Activated T-cell treated with anti-CD3 and anti-CD28 coated beads for 48 hours (primary cell): Measurements from ENCODE around the gene KATNBL1.

Source experiments
- DNase-seq: peaks from one replicate; pipeline ENCODE4 v3.0.0-alpha.2; 2020; ENCODE audit warnings: low read depth

KATNBL1 gene

DNA sequence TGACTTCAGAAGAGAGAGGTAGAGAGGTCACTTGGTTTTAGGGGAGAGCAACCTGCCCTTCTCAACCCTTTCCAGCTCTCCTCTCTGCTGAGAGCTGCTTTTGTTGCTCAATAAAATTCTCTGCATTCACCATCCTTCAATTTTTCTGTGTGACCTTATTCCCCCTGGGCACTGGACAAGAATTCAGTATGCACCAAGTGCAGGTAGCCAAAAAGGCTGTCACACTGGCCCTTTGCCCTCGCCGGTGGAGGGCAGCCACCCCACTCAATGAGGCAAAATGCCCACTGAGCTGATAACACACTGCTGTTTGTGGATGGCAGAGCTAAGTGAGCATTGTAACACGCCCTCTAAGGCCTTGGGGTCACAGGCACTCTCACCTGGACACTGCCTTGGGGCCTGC, 95.2 kb downstream of the KATNBL1 start:
- DNase-seq = no peak

DNA sequence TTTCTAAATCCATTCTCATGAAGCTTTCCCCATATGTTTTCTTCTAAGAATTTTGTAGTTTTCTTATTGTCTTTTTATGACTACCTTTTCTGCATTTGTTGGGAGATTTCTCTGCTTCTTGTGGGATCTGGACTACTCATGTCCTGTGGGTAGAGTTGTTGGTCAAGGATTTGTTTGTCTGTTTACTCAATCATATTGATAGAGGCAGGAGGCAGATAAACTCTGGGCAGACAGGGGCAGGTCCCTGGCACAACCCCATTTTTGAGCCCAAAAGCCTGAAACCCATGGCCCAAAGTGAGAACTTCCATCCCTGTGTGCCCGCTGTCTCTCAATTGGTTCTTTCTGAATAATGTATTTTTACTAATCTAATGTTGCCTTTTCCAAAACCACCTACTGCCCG, 95.7 kb downstream of the KATNBL1 start:
- DNase-seq = no peak

GRCh38 chr15:34111488-34111887, 98.4 kb downstream of the KATNBL1 start:
- no peak for DNase-seq

DNA sequence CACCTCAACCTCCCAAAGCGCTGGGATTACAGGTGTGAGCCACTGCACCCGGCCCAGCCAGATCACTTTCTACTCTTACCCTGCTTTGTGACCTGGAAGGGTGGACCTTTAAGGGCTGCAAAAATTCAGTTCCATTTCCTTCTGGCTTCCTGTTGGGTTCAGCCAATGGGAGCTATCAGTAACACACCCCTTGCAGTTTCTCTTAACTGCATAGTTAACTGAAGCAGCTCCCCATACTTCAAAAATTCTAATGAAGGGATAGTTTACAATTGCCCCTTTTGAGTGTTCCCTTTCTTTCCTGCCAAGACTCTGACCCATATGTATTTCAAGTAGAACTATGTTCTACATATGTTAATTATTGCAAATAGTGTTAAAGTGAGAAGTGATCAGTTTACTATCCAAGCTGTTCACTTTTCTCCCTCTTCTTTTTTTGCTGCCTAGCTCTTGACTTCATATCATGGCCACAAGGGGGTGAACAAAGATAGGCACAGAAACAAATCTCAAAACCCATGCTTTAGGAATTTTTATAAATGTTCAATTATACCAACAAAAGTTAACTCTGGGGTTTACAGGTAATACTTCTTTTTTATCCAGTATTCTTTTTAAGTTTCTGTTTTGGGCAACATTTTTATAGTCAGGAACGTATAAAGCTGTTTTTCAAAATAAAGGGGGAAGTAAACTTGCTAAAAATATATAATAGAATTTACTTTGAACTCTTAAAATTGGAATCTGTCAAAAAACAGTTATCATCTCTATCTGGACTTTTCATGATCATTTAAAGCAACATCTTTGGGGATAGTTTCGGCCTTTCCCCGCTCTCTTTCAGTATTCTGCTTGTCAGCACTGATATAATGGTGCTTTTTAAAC, 99.9 kb downstream of the KATNBL1 start:
- no peak for DNase-seq

- DNase-seq = no peak
These were observed 102.6 kb downstream of the KATNBL1 start for GRCh38 chr15:34107315-34107714.

GRCh38 chr15:34106423-34106822, 103.5 kb downstream of the KATNBL1 start:
- DNase-seq = no peak

DNA sequence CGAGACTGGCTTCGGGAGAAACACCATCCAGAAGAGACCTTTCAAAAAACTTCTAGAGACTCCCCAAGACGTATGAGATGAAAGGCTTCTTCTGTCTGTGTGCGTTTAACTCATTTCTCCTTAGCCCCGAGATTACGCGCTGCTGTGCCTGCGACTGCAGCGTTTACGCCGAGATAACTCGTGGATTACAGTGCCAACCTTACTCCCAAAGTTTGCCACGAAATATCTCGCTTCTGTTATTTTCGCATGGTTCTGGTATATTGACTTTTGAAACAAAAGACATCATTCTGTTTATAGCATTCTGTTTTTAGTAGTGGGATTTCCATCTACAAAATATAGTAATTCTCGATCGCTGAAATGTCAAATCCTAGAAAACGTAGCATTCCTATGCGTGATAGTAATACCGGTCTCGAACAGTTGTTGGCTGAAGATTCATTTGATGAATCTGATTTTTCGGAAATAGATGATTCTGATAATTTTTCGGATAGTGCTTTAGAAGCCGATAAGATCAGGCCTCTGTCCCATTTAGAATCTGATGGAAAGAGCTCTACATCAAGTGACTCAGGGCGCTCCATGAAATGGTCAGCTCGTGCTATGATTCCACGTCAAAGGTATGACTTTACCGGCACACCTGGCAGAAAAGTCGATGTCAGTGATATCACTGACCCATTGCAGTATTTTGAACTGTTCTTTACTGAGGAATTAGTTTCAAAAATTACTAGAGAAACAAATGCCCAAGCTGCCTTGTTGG, 107.5 kb downstream of the KATNBL1 start:
- no peak for DNase-seq

GRCh38 chr15:34101366-34102174, 108.3 kb downstream of the KATNBL1 start, which contains the start of the genes EMC7 and PGBD4:
Gene EMC7, minus strand, starts transcription at chr15:34101862. Its CDS starts 23 bp downstream, at chr15:34101839.
Gene PGBD4, plus strand, starts transcription at chr15:34102083. Its CDS starts 449 bp downstream, at chr15:34102532.
- DNase-seq = peak; percentile 99

DNA sequence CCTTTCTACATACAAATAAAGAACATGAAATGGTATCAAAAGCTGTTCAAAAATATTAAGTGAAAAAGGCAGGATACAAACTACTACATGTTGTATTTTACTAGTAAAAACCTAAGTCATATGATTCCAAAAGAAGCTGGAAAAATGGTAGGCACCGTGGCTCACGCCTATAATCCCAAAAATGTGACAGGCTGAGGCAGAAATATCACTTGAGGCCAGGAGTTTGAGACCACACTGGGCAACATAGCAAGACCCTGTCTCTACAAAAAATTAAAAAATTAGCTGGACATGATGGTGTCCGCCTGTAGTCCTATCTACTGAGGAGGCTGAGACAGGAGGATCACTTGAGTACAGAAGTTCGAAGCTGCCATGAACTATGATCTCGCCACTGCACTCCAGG, 110.0 kb downstream of the KATNBL1 start:
- no peak for DNase-seq
